Uterus (tissue), 2 donors: ENCODE data around the gene BCR.

Experiments
- POLR2A ChIP-seq, 2 donors: fragments of 450-650 bp; IDR thresholded peaks; one replicate each; pipeline ENCODE4 v1.6.1; 2016; ENCODE audit warnings: antibody characterized with exemption in 2 of 2, mild to moderate bottlenecking in 1 of 2, moderate library complexity in 1 of 2
- TF ChIP-seq, protein P1 (sequence below), 4 experiments: fragments of 200-600 bp in 2 of 4; fragments of 450-650 bp in 2 of 4; sonication (generic) in 2 of 4; IDR thresholded peaks; one replicate each; pipeline ENCODE4 v1.5.1; 2016 to 2019; ENCODE audit warnings: antibody characterized with exemption in 4 of 4, mild to moderate bottlenecking in 2 of 4, moderate library complexity in 1 of 4

DNA sequence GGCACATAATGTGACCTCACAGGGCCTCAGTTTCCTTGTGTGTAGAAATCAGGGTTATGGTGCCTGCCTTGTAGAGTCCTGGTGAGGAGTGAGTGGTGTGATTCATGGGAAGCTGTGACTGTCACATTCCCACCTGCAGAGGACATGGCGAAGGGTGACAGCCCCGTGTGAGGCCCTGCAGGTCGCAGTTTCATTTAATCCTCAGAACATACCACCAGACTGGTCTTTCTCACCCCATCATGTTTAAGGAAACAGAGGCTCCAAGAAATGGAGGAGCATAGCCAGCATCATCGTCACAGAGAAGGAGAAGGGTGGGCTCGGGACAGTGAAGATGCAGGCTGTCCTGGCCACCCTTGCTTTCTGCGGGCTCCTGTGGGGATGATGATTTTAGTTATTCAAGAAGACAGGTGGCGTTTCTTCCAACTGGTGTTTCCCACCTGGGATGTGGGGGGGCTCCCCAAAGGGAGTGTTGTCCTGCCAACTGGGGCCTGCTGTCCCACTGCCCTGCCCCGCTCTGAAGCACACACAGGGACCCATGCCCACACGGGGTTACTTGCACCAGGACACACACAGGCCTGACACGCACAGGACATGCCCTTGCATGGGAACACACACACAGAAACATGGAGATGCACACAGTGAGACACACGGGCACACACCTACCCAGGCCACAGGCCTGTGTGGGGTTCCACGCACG is 100.2 kb downstream of the BCR start:
- TF ChIP-seq, protein P1, sequence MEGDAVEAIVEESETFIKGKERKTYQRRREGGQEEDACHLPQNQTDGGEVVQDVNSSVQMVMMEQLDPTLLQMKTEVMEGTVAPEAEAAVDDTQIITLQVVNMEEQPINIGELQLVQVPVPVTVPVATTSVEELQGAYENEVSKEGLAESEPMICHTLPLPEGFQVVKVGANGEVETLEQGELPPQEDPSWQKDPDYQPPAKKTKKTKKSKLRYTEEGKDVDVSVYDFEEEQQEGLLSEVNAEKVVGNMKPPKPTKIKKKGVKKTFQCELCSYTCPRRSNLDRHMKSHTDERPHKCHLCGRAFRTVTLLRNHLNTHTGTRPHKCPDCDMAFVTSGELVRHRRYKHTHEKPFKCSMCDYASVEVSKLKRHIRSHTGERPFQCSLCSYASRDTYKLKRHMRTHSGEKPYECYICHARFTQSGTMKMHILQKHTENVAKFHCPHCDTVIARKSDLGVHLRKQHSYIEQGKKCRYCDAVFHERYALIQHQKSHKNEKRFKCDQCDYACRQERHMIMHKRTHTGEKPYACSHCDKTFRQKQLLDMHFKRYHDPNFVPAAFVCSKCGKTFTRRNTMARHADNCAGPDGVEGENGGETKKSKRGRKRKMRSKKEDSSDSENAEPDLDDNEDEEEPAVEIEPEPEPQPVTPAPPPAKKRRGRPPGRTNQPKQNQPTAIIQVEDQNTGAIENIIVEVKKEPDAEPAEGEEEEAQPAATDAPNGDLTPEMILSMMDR (IDR thresholded peaks at IDR 0.05) = no peak
- no peak for TF ChIP-seq POLR2A (IDR thresholded peaks at IDR 0.05)
